HG03469 (cell line): ENCODE data around the gene PDZD8.
A peak's percentile ranks its signal among the peaks of the same experiment; 100 is the strongest.

ENCODE experiments used
- ATAC-seq: cut with Tn5 transposase; IDR thresholded peaks from one replicate; pipeline ENCODE4 v1.9.1; 2021; ENCODE audit warnings: mild to moderate bottlenecking, moderate library complexity, moderate number of reproducible peaks; ENCODE audit not compliant: unreplicated experiment

PDZD8 gene

GRCh38 chr10:117375360-117376178, at the start of gene PDZD8:
Gene PDZD8, minus strand, starts transcription at chr10:117375440. Its CDS starts 213 bp downstream, at chr10:117375227.
- ATAC-seq: peak; percentile 83

GRCh38 chr10:117424171-117424570, 48.9 kb upstream of the PDZD8 start:
- no peak for ATAC-seq

GRCh38 chr10:117421985-117422384, 46.7 kb upstream of the PDZD8 start:
- no peak for ATAC-seq

- ATAC-seq: no peak
These were observed 45.5 kb upstream of the PDZD8 start for GRCh38 chr10:117420768-117421167.

- ATAC-seq: no peak
These were observed 44.7 kb upstream of the PDZD8 start for GRCh38 chr10:117419921-117420320.

- no peak for ATAC-seq
These were observed 43.9 kb upstream of the PDZD8 start for GRCh38 chr10:117419159-117419558.

GRCh38 chr10:117418121-117418520, 42.9 kb upstream of the PDZD8 start:
- ATAC-seq: no peak

GRCh38 chr10:117417196-117417595, 42.0 kb upstream of the PDZD8 start:
- no peak for ATAC-seq

- ATAC-seq: no peak
These were observed 38.8 kb upstream of the PDZD8 start for GRCh38 chr10:117413928-117414618.

GRCh38 chr10:117412469-117413010, 37.3 kb upstream of the PDZD8 start:
- no peak for ATAC-seq

GRCh38 chr10:117411479-117412399, 36.5 kb upstream of the PDZD8 start:
- ATAC-seq: no peak

GRCh38 chr10:117410557-117410956, 35.3 kb upstream of the PDZD8 start:
- no peak for ATAC-seq

- ATAC-seq: no peak
These were observed 34.5 kb upstream of the PDZD8 start for GRCh38 chr10:117409549-117410305.

- no peak for ATAC-seq
These were observed 33.5 kb upstream of the PDZD8 start for GRCh38 chr10:117408436-117409384.

GRCh38 chr10:117405730-117406129, 30.5 kb upstream of the PDZD8 start:
- ATAC-seq: no peak

GRCh38 chr10:117400329-117400728, 25.1 kb upstream of the PDZD8 start:
- ATAC-seq: no peak

- ATAC-seq: no peak
These were observed 24.3 kb upstream of the PDZD8 start for GRCh38 chr10:117399341-117400196.

GRCh38 chr10:117398029-117398428, 22.8 kb upstream of the PDZD8 start:
- no peak for ATAC-seq
